Loucy (cell line): Measurements from ENCODE around the gene KCNH1.
A peak's percentile ranks its signal among the peaks of the same experiment; 100 is the strongest.

Experiments used
- H2AFZ ChIP-seq: fragments of 200-600 bp; sonication (generic); 2 replicates; pipeline ENCODE4 v1.6.0; 2016; ENCODE audit warnings: antibody characterized with exemption, mild to moderate bottlenecking, low read length, moderate library complexity
- H3F3A ChIP-seq: fragments of 200-600 bp; 2 replicates; pipeline ENCODE4 v1.6.0; 2016; ENCODE audit warnings: antibody characterized with exemption, low read depth, mild to moderate bottlenecking
- H3K27me3 ChIP-seq: fragments of 200-600 bp; sonication (generic); 2 replicates; pipeline ENCODE4 v1.6.1; 2014; ENCODE audit warnings: low read length, mild to moderate bottlenecking; ENCODE audit not compliant: insufficient read depth, poor library complexity, severe bottlenecking
- H3K36me3 ChIP-seq: fragments of 200-600 bp; sonication (generic); 2 replicates; pipeline ENCODE4 v1.6.1; 2016; ENCODE audit warnings: low read length; ENCODE audit not compliant: insufficient read depth
- H3K4me1 ChIP-seq: fragments of 200-600 bp; sonication (generic); 2 replicates; pipeline ENCODE4 v1.5.1; 2014; ENCODE audit warnings: low read length, mild to moderate bottlenecking; ENCODE audit not compliant: insufficient read depth, poor library complexity, severe bottlenecking
- H3K4me2 ChIP-seq: fragments of 200-600 bp; sonication (generic); 2 replicates; pipeline ENCODE4 v1.6.0; 2014; ENCODE audit warnings: antibody characterized with exemption, low read length, low read depth, mild to moderate bottlenecking; ENCODE audit not compliant: poor library complexity, severe bottlenecking
- H3K4me3 ChIP-seq: fragments of 200-600 bp; sonication (generic); 2 replicates; pipeline ENCODE4 v1.5.1; 2014; ENCODE audit warnings: low read length, mild to moderate bottlenecking, mixed read lengths; ENCODE audit not compliant: poor library complexity, severe bottlenecking
- H3K79me2 ChIP-seq: fragments of 200-600 bp; sonication (generic); 2 replicates; pipeline ENCODE4 v1.6.1; 2014; ENCODE audit warnings: low read length; ENCODE audit not compliant: insufficient read depth
- H3K9ac ChIP-seq: fragments of 200-600 bp; sonication (generic); 2 replicates; pipeline ENCODE4 v1.6.0; 2014; ENCODE audit warnings: mild to moderate bottlenecking, low read depth, low read length, moderate library complexity; ENCODE audit not compliant: poor library complexity, severe bottlenecking
- H3K9me2 ChIP-seq: fragments of 200-600 bp; sonication (generic); replicated peaks from 2 replicates; pipeline ENCODE4 v1.6.1; 2016; ENCODE audit warnings: low read depth, low read length, mixed read lengths
- H3K9me3 ChIP-seq: fragments of 200-600 bp; sonication (generic); 2 replicates; pipeline ENCODE4 v1.6.1; 2014; ENCODE audit warnings: mild to moderate bottlenecking, antibody characterized with exemption, low read length, low read depth; ENCODE audit not compliant: insufficient read depth
- H4K20me1 ChIP-seq: fragments of 200-600 bp; sonication (generic); 2 replicates; pipeline ENCODE4 v1.6.0; 2014; ENCODE audit warnings: antibody characterized with exemption, low read length, mild to moderate bottlenecking; ENCODE audit not compliant: insufficient read depth, poor library complexity, severe bottlenecking
- CTCF ChIP-seq: fragments of 200-600 bp; sonication (generic); conservative IDR thresholded peaks from 2 replicates; pipeline ENCODE4 v1.5.1; 2014; ENCODE audit warnings: mild to moderate bottlenecking, antibody characterized with exemption, low read length
- EZH2phosphoT487 ChIP-seq: fragments of 200-600 bp; IDR thresholded peaks from 2 replicates; pipeline ENCODE4 v1.6.1; 2018; ENCODE audit warnings: antibody characterized with exemption, mild to moderate bottlenecking, moderate library complexity, borderline replicate concordance

KCNH1 gene

GRCh38 chr1:211133836-211134669 is at the start of gene KCNH1:
KCNH1 (minus strand) TSS chr1:211134148; CDS start chr1:211133945, 203 bp downstream.
- H3K9me2 ChIP-seq, result no peaks in the 10 kb centered on the region
- H2AFZ ChIP-seq, result no peak within 1 kb of the TSS
- TF ChIP-seq EZH2phosphoT487, result no peak
- TF ChIP-seq CTCF, result peak; percentile 68
- H3K4me2 ChIP-seq, result no peak within 1 kb of the TSS
- H3K4me3 ChIP-seq, result no peak within 1 kb of the TSS
- no peaks in the 10 kb centered on the region for H4K20me1 ChIP-seq
- no peaks in the 10 kb centered on the region for H3K36me3 ChIP-seq
- H3K4me1 ChIP-seq, result peaks cover 10% of the 10 kb centered on the region
- H3K9ac ChIP-seq, result no peak within 1 kb of the TSS
- no peaks in the 10 kb centered on the region for H3F3A ChIP-seq
- H3K9me3 ChIP-seq, result no peaks in the 10 kb centered on the region
- no peaks in the 10 kb centered on the region for H3K79me2 ChIP-seq
- H3K27me3 ChIP-seq, result no peaks in the 10 kb centered on the region

- H3K4me1 ChIP-seq, result no peaks in the 10 kb centered on the region
Measured at GRCh38 chr1:211182746-211183145, 48.8 kb upstream of the KCNH1 start.

GRCh38 chr1:211174375-211174774 is 40.4 kb upstream of the KCNH1 start:
- H3K79me2 ChIP-seq, result no peaks in the 10 kb centered on the region
- H3K36me3 ChIP-seq, result no peaks in the 10 kb centered on the region
- H3K4me3 ChIP-seq, result no peak overlapping the region
- H3K9ac ChIP-seq, result no peak overlapping the region
- no peaks in the 10 kb centered on the region for H3K9me2 ChIP-seq
- no peaks in the 10 kb centered on the region for H3K27me3 ChIP-seq
- no peaks in the 10 kb centered on the region for H4K20me1 ChIP-seq
- H3F3A ChIP-seq, result no peaks in the 10 kb centered on the region
- no peak overlapping the region for H2AFZ ChIP-seq
- H3K9me3 ChIP-seq, result peaks cover 15% of the 10 kb centered on the region; the same call in 1 of the 2 replicates
- no peak for TF ChIP-seq EZH2phosphoT487
- no peaks in the 10 kb centered on the region for H3K4me1 ChIP-seq
- H3K4me2 ChIP-seq, result no peak overlapping the region

More at GRCh38 chr1:211182746-211183145, 48.8 kb upstream of the KCNH1 start:
- TF ChIP-seq CTCF (no peak), EZH2phosphoT487 (no peak)
- no peak overlapping the region for H3K4me3 ChIP-seq
- no peaks in the 10 kb centered on the region for H3K27me3 ChIP-seq
- no peaks in the 10 kb centered on the region for H3K79me2 ChIP-seq
- H3K9ac ChIP-seq, result no peak overlapping the region
- no peaks in the 10 kb centered on the region for H3F3A ChIP-seq
- no peaks in the 10 kb centered on the region for H3K9me3 ChIP-seq
- no peaks in the 10 kb centered on the region for H3K36me3 ChIP-seq
- no peaks in the 10 kb centered on the region for H4K20me1 ChIP-seq
- no peak overlapping the region for H2AFZ ChIP-seq
- H3K4me2 ChIP-seq, result no peak overlapping the region
- no peaks in the 10 kb centered on the region for H3K9me2 ChIP-seq
